Bronchial smooth muscle cell (primary cell): ENCODE data around the gene COG7. TPM values are rescaled to one million over a fixed set of nuclear protein-coding genes. Genes with fewer than 3 reads are reported as not detected.

Experiments used
- total RNA-seq: library from RNA; depleted of rRNA; stranded (reverse); fragments of >200 nt; gene quantifications from 2 replicates; pipeline ENCODE4 v1.2.1, GENCODE V29; 2014

The COG7 gene
- 15.5 and 16.4 TPM in 2 replicates for total RNA-seq

GRCh38 chr16:23452572-23453337 is at the start of gene COG7:
Gene COG7 (minus strand): TSS chr16:23453189. CDS start chr16:23452994, 195 bp downstream.

Other genes with a start within 250 kb of the COG7 start
- not detected in 2 replicates for gene SCNN1B, start 150.9 kb downstream of the COG7 start, total RNA-seq
- 24.4 and 25.1 TPM in 2 replicates for gene GGA2, start 57.3 kb upstream of the COG7 start, total RNA-seq
- 30.6 and 33.5 TPM in 2 replicates for gene EARS2, start 104.2 kb upstream of the COG7 start, total RNA-seq
- 40.9 and 79.4 TPM in 2 replicates for gene UBFD1, start 104.5 kb upstream of the COG7 start, total RNA-seq
- gene NDUFAB1, start 143.1 kb upstream of the COG7 start, total RNA-seq, result 36.8 and 53.0 TPM in 2 replicates
- 4.6 and 6.6 TPM in 2 replicates for gene PALB2, start 188.1 kb upstream of the COG7 start, total RNA-seq
- 34.8 and 84.8 TPM in 2 replicates for gene DCTN5, start 188.3 kb upstream of the COG7 start, total RNA-seq
- 2.4 and 3.5 TPM in 2 replicates for gene PLK1, start 225.7 kb upstream of the COG7 start, total RNA-seq